SU-DHL-6 (cell line): ENCODE data around the gene TNNC1.

Experiments
- H2AFZ ChIP-seq: fragments of 200-600 bp; sonication (generic); 2 replicates; pipeline ENCODE4 v1.6.1; 2014; ENCODE audit warnings: low read depth, mild to moderate bottlenecking, moderate library complexity, mixed read lengths, antibody characterized with exemption, low read length; ENCODE audit not compliant: severe bottlenecking
- H3F3A ChIP-seq: fragments of 200-600 bp; shearing (Covaris generic); 2 replicates; pipeline ENCODE4 v1.6.0; 2016; ENCODE audit warnings: antibody characterized with exemption, mild to moderate bottlenecking; ENCODE audit not compliant: insufficient read depth
- H3K27ac ChIP-seq: fragments of 200-600 bp; sonication (generic); 2 replicates; pipeline ENCODE4 v1.5.1; 2016; ENCODE audit warnings: low read depth, mild to moderate bottlenecking, low read length, moderate library complexity, mixed read lengths
- H3K27me3 ChIP-seq: fragments of 200-600 bp; sonication (generic), shearing (Covaris generic); 2 replicates; pipeline ENCODE4 v1.6.0; 2014; ENCODE audit warnings: mild to moderate bottlenecking, low read length
- H3K36me3 ChIP-seq: fragments of 200-600 bp; sonication (generic); 2 replicates; pipeline ENCODE4 v1.6.1; 2014; ENCODE audit warnings: mild to moderate bottlenecking, low read length, mixed read lengths
- H3K4me2 ChIP-seq: fragments of 300-600, 200-600 bp; shearing (Covaris generic), sonication (generic); 2 replicates; pipeline ENCODE4 v1.6.0; 2014; ENCODE audit warnings: low read length, low read depth, mild to moderate bottlenecking; ENCODE audit not compliant: poor library complexity, severe bottlenecking
- H3K4me3 ChIP-seq: fragments of 200-600 bp; sonication (generic); 2 replicates; pipeline ENCODE4 v1.5.1; 2014; ENCODE audit warnings: antibody characterized with exemption, low read length, mild to moderate bottlenecking, mixed read lengths; ENCODE audit not compliant: insufficient read depth, poor library complexity, severe bottlenecking
- H3K79me2 ChIP-seq: fragments of 200-600 bp; sonication (generic); 2 replicates; pipeline ENCODE4 v1.6.1; 2014; ENCODE audit warnings: mild to moderate bottlenecking, low read length, moderate library complexity; ENCODE audit not compliant: insufficient read depth
- H3K9ac ChIP-seq: fragments of 200-600 bp; sonication (generic); 2 replicates; pipeline ENCODE4 v1.7.0; 2014; ENCODE audit warnings: mild to moderate bottlenecking, low read length
- H3K9me2 ChIP-seq: fragments of 200-600 bp; sonication (generic); replicated peaks from 2 replicates; pipeline ENCODE4 v1.6.1; 2014; ENCODE audit warnings: low read length; ENCODE audit not compliant: insufficient read depth
- H3K9me3 ChIP-seq: fragments of 200-600 bp; sonication (generic); 2 replicates; pipeline ENCODE4 v1.6.1; 2014; ENCODE audit warnings: low read length, mixed read lengths; ENCODE audit not compliant: insufficient read depth
- H4K20me1 ChIP-seq: fragments of 200-600 bp; sonication (generic); 2 replicates; pipeline ENCODE4 v1.6.1; 2014; ENCODE audit warnings: low read depth, mild to moderate bottlenecking, antibody characterized with exemption, low read length, moderate library complexity, mixed read lengths
- CTCF ChIP-seq: fragments of 200-600 bp; sonication (generic); IDR thresholded peaks from one replicate; pipeline ENCODE4 v1.5.1; 2017; ENCODE audit warnings: antibody characterized with exemption, mild to moderate bottlenecking, low read length, moderate library complexity; ENCODE audit not compliant: insufficient read depth, poor library complexity, severe bottlenecking
- EZH2phosphoT487 ChIP-seq: fragments of 200-600 bp; sonication (generic), shearing (Covaris generic); conservative IDR thresholded peaks from 2 replicates; pipeline ENCODE4 v1.6.1; 2018; ENCODE audit warnings: mild to moderate bottlenecking, antibody characterized with exemption, low read length, moderate library complexity, mixed read lengths

Gene TNNC1

GRCh38 chr3:52477076-52477795 lies 23.4 kb upstream of the TNNC1 start:
- Histone ChIP-seq H4K20me1 (no peaks in the 10 kb centered on the region), H3K4me2 (no peak overlapping the region), H2AFZ (no peak overlapping the region), H3K36me3 (no peaks in the 10 kb centered on the region), H3K9me3 (no peaks in the 10 kb centered on the region), H3K27me3 (no peaks in the 10 kb centered on the region), H3K79me2 (no peaks in the 10 kb centered on the region), H3K9me2 (no peaks in the 10 kb centered on the region), H3F3A (no peaks in the 10 kb centered on the region), H3K4me3 (no peak overlapping the region), H3K9ac (no peak overlapping the region), H3K27ac (no peak overlapping the region)
- TF ChIP-seq EZH2phosphoT487, result no peak
- no peak for TF ChIP-seq CTCF

- no peak overlapping the region for H2AFZ ChIP-seq
- H3K36me3 ChIP-seq, result no peaks in the 10 kb centered on the region
- no peak for TF ChIP-seq EZH2phosphoT487
- TF ChIP-seq CTCF, result no peak
- no peaks in the 10 kb centered on the region for H3F3A ChIP-seq
- no peak overlapping the region for H3K4me2 ChIP-seq
- no peaks in the 10 kb centered on the region for H4K20me1 ChIP-seq
- H3K79me2 ChIP-seq, result no peaks in the 10 kb centered on the region
- no peaks in the 10 kb centered on the region for H3K27me3 ChIP-seq
- H3K4me3 ChIP-seq, result no peak overlapping the region
- no peak overlapping the region for H3K27ac ChIP-seq
- H3K9me2 ChIP-seq, result no peaks in the 10 kb centered on the region
- H3K9me3 ChIP-seq, result no peaks in the 10 kb centered on the region
- no peak overlapping the region for H3K9ac ChIP-seq
Observed at GRCh38 chr3:52473026-52473425, 19.2 kb upstream of the TNNC1 start.

- no peak overlapping the region for H3K27ac ChIP-seq
- H3K9me3 ChIP-seq, result no peaks in the 10 kb centered on the region
- no peak overlapping the region for H3K9ac ChIP-seq
- no peaks in the 10 kb centered on the region for H3K36me3 ChIP-seq
- no peak overlapping the region for H2AFZ ChIP-seq
- H4K20me1 ChIP-seq, result no peaks in the 10 kb centered on the region
- no peak overlapping the region for H3K4me3 ChIP-seq
- H3K9me2 ChIP-seq, result no peaks in the 10 kb centered on the region
- H3K4me2 ChIP-seq, result no peak overlapping the region
- H3F3A ChIP-seq, result no peaks in the 10 kb centered on the region
- H3K27me3 ChIP-seq, result no peaks in the 10 kb centered on the region
- no peak for TF ChIP-seq EZH2phosphoT487
- TF ChIP-seq CTCF, result no peak
- no peaks in the 10 kb centered on the region for H3K79me2 ChIP-seq
Observed at GRCh38 chr3:52472239-52473000, 18.6 kb upstream of the TNNC1 start.
